Brain microvascular endothelial cell (primary cell): ENCODE measurements around the gene OR1M1.

Source experiments
- DNase-seq: peaks from one replicate; pipeline ENCODE4 v3.0.0-alpha.2; 2020
- H3K27ac ChIP-seq: fragments of 250-450 bp; sonication (Bioruptor Pico); 2 replicates; pipeline ENCODE4 v1.5.1; 2020; ENCODE audit warnings: mild to moderate bottlenecking, moderate library complexity
- H3K27me3 ChIP-seq: fragments of 250-450 bp; sonication (Bioruptor Pico); replicated peaks from 2 replicates; pipeline ENCODE4 v1.5.1; 2020; ENCODE audit warnings: mild to moderate bottlenecking
- H3K36me3 ChIP-seq: fragments of 250-450 bp; sonication (Bioruptor Pico); replicated peaks from 2 replicates; pipeline ENCODE4 v1.5.1; 2020; ENCODE audit warnings: mild to moderate bottlenecking
- H3K4me3 ChIP-seq: 2 replicates; pipeline ENCODE4 v1.5.1; 2011; ENCODE audit warnings: low read depth, mild to moderate bottlenecking, control low read depth, low read length, moderate library complexity
- CTCF ChIP-seq: IDR thresholded peaks from 2 replicates; pipeline ENCODE4 v1.5.1; 2011; ENCODE audit warnings: low read depth, mild to moderate bottlenecking, moderate library complexity, low read length, control low read depth, inconsistent platforms; ENCODE audit errors: missing control alignments
- in situ Hi-C: cut with HindIII; loops from 2 replicates; pipeline ENCODE4 v1.10.0; 2017; ENCODE audit warnings: low sequenced_read_pairs, low pct_ligation_motif_present

The OR1M1 gene

GRCh38 chr19:9107375-9107774 is 20.5 kb downstream of the OR1M1 start, which contains the start of gene OR7G2:
TSS of gene OR7G2 (minus strand) at chr19:9107475. CDS start at chr19:9103243, 4,232 bp downstream.
- no peak for TF ChIP-seq CTCF
- no peak within 1 kb of the TSS for H3K4me3 ChIP-seq
- no peaks in the 10 kb centered on the region for H3K36me3 ChIP-seq

GRCh38 chr19:9109959-9110358 is 23.1 kb downstream of the OR1M1 start:
- H3K36me3 ChIP-seq = no peaks in the 10 kb centered on the region
- no peak for TF ChIP-seq CTCF
- DNase-seq = no peak
- in situ Hi-C loops = no loop called here
- H3K27me3 ChIP-seq = no peaks in the 10 kb centered on the region
- no peak overlapping the region for H3K4me3 ChIP-seq
- no peak overlapping the region for H3K27ac ChIP-seq

More at GRCh38 chr19:9107375-9107774, 20.5 kb downstream of the OR1M1 start, which contains the start of gene OR7G2:
- no peak for DNase-seq
- no peak within 1 kb of the TSS for H3K27ac ChIP-seq
- H3K27me3 ChIP-seq = no peaks in the 10 kb centered on the region
- in situ Hi-C loops = no loop called here

DNA sequence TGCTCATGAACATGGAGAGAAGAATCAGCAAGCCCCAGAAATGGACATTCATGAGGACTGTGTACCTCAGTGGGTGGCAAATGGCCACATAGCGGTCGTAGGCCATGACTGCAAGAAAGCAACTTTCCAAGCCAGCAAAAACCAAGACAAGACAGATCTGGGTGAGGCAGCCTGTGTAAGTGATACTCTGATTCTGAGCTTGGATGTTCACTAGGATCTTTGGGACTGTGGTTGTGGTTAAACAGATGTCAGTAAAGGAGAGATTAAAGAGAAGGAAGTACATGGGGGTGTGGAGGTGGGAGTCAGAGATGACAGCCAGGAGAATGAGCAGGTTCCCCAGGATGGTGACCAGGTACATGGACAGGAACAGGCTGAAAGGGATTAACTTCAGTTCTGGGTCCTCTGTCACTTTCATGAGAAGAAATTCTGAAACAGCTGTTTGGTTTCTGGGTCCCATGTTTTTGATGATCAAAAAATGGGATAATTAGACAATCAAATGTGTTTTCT is 28.5 kb downstream of the OR1M1 start, which contains the start of gene OR7G1:
OR7G1 (minus strand) TSS at position 457 of the 507 bp plus-strand sequence; CDS start at position 457, 0 bp downstream.
- no peak within 1 kb of the TSS for H3K27ac ChIP-seq
- in situ Hi-C loops = no loop called here
- no peaks in the 10 kb centered on the region for H3K27me3 ChIP-seq
- H3K36me3 ChIP-seq = no peaks in the 10 kb centered on the region
- no peak for DNase-seq
- H3K4me3 ChIP-seq = no peak within 1 kb of the TSS
- no peak for TF ChIP-seq CTCF

DNA sequence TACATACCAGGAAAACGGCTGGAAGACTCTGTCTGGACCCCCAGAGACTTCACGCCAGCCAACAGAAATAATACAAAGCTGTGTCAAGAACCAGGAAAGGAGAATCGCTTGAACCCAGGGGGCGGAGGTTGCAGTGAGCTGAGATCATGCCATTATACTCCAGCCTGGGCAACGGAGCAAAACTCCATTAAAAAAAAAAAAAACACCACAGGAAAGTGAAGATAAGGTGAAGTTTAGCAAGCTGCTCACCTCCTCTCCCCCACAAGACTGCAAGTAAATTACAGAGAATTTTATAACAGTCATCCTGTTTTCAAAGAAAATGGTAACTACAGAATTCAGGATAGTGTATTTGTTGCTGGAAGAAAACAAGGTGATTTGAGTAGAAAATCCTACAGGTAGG is 29.7 kb downstream of the OR1M1 start:
- in situ Hi-C loops = no loop called here
- TF ChIP-seq CTCF = no peak
- Histone ChIP-seq H3K4me3 (no peak overlapping the region), H3K36me3 (no peaks in the 10 kb centered on the region), H3K27ac (no peak overlapping the region), H3K27me3 (no peaks in the 10 kb centered on the region)
- DNase-seq = no peak

GRCh38 chr19:9126900-9127405 is 40.1 kb downstream of the OR1M1 start, which contains the start of gene OR7G3:
TSS of gene OR7G3 (minus strand) at chr19:9126950. CDS start at chr19:9126950, 0 bp downstream.
- no peak for TF ChIP-seq CTCF
- Histone ChIP-seq H3K27me3 (no peaks in the 10 kb centered on the region), H3K4me3 (no peak within 1 kb of the TSS)

DNA sequence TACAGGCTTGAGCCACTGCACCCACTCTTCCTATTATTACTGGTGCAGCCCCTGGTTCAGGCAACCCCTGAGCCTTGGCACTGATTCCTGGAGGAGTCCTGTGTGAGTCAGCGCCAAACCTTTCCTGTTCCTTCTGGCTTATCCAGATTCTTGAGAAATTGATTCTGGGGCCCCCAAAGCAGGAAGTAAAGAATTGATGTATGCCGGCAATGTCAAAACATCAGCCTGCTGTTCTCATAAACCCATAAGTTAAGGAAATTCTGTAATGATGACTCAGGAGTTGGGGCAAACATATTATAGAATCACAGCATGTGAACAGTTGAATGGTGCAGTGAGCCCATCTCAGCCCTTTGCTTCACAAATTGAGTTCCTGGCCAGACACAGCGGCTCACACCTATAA is 41.3 kb downstream of the OR1M1 start:
- Histone ChIP-seq H3K27ac (no peak overlapping the region), H3K4me3 (no peak overlapping the region), H3K36me3 (no peaks in the 10 kb centered on the region), H3K27me3 (no peaks in the 10 kb centered on the region)
- in situ Hi-C loops = no loop called here
- no peak for TF ChIP-seq CTCF
- DNase-seq = peak; percentile 48

More at GRCh38 chr19:9126900-9127405, 40.1 kb downstream of the OR1M1 start, which contains the start of gene OR7G3:
- no peak for DNase-seq
- in situ Hi-C loops = no loop called here
- no peak within 1 kb of the TSS for H3K27ac ChIP-seq
- H3K36me3 ChIP-seq = no peaks in the 10 kb centered on the region
